ENCODE data around the gene HBP1.

DNA sequence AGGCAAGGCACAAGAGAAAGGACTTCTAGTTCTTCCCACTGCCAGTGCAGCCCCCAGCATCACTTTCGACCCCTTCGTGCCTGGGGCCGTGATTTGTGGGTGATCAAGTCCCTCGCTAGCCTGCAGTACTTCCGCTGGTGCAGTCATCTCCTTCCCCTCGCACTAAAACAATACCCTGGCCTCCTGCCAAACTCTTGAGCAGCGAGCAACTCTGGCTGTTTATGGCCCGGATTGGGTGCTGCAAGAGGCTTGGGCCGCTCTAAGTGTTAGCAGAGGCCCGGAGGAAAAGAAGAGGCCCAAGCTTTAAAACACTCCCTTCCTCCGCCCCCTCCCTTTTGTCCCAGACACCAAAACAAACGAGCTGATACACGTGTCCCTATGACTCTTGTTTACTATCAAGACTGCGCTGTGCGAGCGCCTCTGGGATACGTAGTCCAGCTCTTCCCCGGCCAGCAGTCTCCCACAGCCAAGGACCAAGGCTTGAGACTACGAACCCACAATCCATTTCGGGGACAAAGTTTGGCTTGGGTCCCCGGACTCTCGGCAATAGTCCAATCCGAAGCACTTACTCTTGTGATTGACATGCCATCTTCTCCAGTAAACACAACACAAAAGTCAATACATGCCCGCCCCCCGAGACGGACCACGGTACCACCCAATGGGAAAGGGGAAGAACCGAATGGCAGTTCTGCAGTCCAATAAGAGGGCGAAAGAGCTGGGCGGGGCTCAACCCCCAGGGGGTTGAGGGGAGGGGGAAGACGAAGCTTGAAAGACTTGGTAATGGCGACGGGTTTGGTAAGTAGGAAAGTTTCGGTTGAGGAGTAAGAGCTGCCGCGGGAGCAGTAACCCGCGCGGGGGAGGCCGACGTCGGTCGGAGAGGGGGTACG lies at the start of gene HBP1:
- TF ChIP-seq, protein P1, sequence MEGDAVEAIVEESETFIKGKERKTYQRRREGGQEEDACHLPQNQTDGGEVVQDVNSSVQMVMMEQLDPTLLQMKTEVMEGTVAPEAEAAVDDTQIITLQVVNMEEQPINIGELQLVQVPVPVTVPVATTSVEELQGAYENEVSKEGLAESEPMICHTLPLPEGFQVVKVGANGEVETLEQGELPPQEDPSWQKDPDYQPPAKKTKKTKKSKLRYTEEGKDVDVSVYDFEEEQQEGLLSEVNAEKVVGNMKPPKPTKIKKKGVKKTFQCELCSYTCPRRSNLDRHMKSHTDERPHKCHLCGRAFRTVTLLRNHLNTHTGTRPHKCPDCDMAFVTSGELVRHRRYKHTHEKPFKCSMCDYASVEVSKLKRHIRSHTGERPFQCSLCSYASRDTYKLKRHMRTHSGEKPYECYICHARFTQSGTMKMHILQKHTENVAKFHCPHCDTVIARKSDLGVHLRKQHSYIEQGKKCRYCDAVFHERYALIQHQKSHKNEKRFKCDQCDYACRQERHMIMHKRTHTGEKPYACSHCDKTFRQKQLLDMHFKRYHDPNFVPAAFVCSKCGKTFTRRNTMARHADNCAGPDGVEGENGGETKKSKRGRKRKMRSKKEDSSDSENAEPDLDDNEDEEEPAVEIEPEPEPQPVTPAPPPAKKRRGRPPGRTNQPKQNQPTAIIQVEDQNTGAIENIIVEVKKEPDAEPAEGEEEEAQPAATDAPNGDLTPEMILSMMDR (IDR thresholded peaks at IDR 0.05; ENCODE audit: insufficient read depth, low read length, poor library complexity, severe bottlenecking): no peak
- TF ChIP-seq EZH2phosphoT487 (conservative IDR thresholded peaks at IDR 0.05; ENCODE audit: low read length): no peak

All from SU-DHL-6 (cell line).